HG02840 (cell line): Measurements from ENCODE around the gene CPM.
A peak's percentile ranks its signal among the peaks of the same experiment; 100 is the strongest.

Experiments
- ATAC-seq: cut with Tn5 transposase; IDR thresholded peaks from one replicate; pipeline ENCODE4 v1.9.1; 2021; ENCODE audit warnings: mild to moderate bottlenecking, moderate library complexity, moderate number of reproducible peaks; ENCODE audit not compliant: unreplicated experiment, low FRiP score

CPM gene

GRCh38 chr12:68932961-68933893 lies at the start of gene CPM:
Gene CPM (minus strand): TSS chr12:68933171. CDS start chr12:68932837, 334 bp downstream.
- ATAC-seq, result peak; percentile 81

- no peak for ATAC-seq
Observed at GRCh38 chr12:68981516-68981915, 48.5 kb upstream of the CPM start.

- ATAC-seq, result no peak
Observed at GRCh38 chr12:68980476-68981212, 47.7 kb upstream of the CPM start.

- ATAC-seq, result no peak
Observed at GRCh38 chr12:68978678-68979077, 45.7 kb upstream of the CPM start.

GRCh38 chr12:68977909-68978610 lies 45.1 kb upstream of the CPM start:
- no peak for ATAC-seq

- ATAC-seq, result no peak
Observed at GRCh38 chr12:68977335-68977734, 44.4 kb upstream of the CPM start.

GRCh38 chr12:68976395-68976841 lies 43.4 kb upstream of the CPM start:
- no peak for ATAC-seq

GRCh38 chr12:68975811-68976210 lies 42.8 kb upstream of the CPM start:
- ATAC-seq, result no peak

GRCh38 chr12:68972595-68972994 lies 39.6 kb upstream of the CPM start:
- no peak for ATAC-seq

GRCh38 chr12:68971404-68971803 lies 38.4 kb upstream of the CPM start:
- ATAC-seq, result no peak

GRCh38 chr12:68970951-68971350 lies 38.0 kb upstream of the CPM start:
- ATAC-seq, result no peak

- no peak for ATAC-seq
Observed at GRCh38 chr12:68970306-68970705, 37.3 kb upstream of the CPM start.

GRCh38 chr12:68967046-68967445 lies 34.1 kb upstream of the CPM start:
- no peak for ATAC-seq

- no peak for ATAC-seq
Observed at GRCh38 chr12:68963856-68964745, 31.1 kb upstream of the CPM start.

GRCh38 chr12:68962877-68963855 lies 30.2 kb upstream of the CPM start:
- no peak for ATAC-seq

GRCh38 chr12:68959891-68960464 lies 27.0 kb upstream of the CPM start:
- ATAC-seq, result no peak

- ATAC-seq, result no peak
Observed at GRCh38 chr12:68959143-68959858, 26.3 kb upstream of the CPM start.

GRCh38 chr12:68958322-68958721 lies 25.4 kb upstream of the CPM start:
- ATAC-seq, result no peak
